Measurements from ENCODE around the gene WDR37.

- no peak for TF ChIP-seq ZBTB44 (tag by site-specific recombination; IDR thresholded peaks at IDR 0.05)
- no peak for TF ChIP-seq GLI2 (tag by site-specific recombination; IDR thresholded peaks at IDR 0.05; ENCODE audit: borderline replicate concordance, low read depth)
- no peak for TF ChIP-seq ZNF174 (tag by site-specific recombination; IDR thresholded peaks at IDR 0.05)
- TF ChIP-seq ZNF121 (tag by site-specific recombination; IDR thresholded peaks at IDR 0.05): no peak
Observed at GRCh38 chr10:1171586-1171985, 115.4 kb downstream of the WDR37 start.

All from HEK293 (cell line).